HG03378 (cell line): ENCODE results near the gene SFTPD.

Experiments used
- ATAC-seq: cut with Tn5 transposase; IDR thresholded peaks from one replicate; pipeline ENCODE4 v1.9.1; 2021; ENCODE audit warnings: mild to moderate bottlenecking, moderate library complexity; ENCODE audit not compliant: unreplicated experiment

The SFTPD gene

DNA sequence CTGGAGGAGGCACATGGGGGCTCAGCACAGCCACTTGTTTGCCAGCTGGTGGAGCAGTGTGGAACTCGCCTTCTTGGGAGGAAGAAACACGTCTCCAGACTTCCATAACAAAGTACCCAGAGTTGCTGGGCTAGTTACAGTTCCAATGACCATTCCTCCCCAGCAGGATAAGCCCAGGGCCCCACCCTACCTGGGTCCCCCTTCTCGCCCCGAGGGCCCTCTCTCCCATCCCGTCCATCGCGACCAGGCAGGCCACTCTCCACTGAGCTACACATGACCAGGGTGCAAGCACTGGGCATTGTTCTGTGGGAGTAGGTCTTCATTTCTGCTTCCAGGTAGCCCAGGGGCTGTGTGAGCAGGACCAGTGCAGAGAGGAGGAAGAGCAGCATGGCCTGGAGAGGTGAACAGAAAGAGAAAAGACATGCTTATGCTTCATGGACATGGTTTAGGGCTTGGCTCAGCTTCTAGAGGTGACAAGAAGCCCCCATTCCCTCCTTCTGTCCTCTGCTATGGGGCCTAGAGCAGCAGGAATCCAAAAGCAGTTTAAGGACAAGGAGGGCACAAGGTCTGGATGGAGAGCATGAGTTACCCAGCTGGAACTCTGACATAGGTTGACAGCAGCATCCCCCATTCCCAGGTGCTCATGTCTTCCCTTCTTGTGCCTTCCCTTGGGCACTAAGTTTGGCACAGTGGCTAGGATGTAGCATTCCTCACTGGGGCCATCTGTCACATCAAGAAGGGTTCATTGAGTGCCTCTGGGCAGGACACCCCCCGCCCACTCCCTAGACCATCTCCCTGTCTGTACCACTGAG lies 2.4 kb downstream of the SFTPD start:
- ATAC-seq = no peak

- no peak for ATAC-seq
Observed at GRCh38 chr10:79944428-79945395, 4.2 kb downstream of the SFTPD start.

- ATAC-seq = no peak
Observed at GRCh38 chr10:79943871-79944270, 5.0 kb downstream of the SFTPD start.

DNA sequence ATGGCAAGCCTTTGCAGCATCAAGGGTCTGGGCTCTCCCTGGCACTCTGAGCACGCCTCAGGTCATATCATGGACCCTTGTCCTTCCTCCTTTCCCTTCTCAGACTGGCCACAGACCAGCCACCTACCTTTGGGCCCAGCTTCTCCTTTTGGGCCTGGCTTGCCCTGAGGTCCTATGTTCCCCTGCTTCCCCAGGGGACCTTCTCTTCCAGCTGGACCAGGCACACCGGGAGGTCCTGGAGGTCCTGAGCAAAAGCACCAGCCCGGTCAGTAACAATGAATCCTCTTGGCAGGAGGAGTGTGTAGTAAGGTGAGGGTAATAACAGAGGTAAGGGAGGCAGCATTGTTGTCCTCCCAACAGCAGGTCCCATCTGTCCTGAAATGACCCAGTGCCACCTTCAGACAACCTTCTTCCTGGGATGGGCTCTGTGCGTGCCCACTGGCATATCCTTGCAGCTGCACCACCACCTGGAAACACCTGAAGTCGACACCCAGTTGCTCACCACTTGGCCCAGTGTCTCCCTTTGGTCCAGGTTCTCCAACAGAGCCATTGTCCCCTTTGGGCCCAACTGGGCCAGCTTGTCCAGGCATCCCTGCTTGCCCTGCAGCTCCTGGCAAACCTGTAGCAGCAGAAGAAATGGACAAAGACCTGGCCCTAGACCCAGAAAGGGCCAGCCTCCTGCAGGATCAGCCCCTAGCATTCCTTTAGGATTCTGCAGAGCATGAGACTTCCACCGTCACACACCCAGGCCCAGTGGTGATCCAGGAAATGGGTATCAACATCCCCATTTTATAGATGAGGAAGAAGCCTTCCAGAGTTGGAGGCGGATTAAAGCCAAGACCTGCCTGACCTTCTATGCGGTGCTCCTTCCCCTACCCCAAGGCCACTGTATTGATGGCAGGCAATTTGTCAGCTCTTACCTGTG lies 6.4 kb downstream of the SFTPD start:
- no peak for ATAC-seq

GRCh38 chr10:79941585-79942210 lies 7.2 kb downstream of the SFTPD start:
- ATAC-seq = no peak

- no peak for ATAC-seq
Observed at GRCh38 chr10:79941146-79941545, 7.8 kb downstream of the SFTPD start.

- ATAC-seq = no peak
Observed at GRCh38 chr10:79940431-79940830, 8.5 kb downstream of the SFTPD start.

DNA sequence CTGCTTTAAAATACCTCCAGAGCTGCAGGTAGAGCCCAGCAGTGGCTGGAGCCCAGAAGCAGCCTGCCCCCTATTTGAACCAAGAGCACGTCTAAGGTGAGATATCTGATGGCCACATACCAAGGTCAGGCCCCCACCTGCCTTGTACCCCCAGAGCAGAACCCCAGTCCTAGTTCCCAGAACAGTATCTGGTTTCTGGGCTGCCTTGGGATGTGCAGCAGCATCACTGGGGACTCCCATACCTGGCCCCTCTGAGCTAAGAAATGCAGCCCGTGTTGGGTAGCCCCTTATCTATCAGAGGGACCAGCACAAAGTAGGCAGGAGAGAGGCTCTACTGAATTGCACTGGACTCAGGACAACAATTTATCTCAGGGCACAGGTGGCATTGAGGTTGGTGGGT lies 8.9 kb downstream of the SFTPD start:
- no peak for ATAC-seq

- peak; percentile 87 for ATAC-seq
Observed at GRCh38 chr10:79938728-79939406, 10.0 kb downstream of the SFTPD start.

DNA sequence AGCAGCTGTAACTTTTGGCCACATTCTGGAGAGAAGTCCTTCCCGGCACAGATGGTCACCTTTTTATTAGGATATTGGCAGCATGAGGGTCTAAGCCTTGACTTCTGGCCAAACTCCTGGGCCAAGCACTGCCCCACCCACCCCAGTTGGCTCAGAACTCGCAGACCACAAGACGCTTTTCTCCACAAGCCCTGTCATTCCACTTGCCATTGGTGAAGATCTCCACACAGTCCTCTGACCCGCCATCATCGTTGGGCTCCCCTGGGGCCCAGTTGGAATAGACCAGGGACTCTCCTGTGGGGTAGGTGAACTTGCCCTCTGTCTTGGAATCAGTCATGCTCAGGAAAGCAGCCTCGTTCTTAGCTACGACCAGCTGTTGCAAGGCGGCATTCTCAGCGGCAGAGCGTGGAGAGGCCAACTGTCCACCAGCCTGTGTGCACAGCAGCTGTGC lies 11.2 kb downstream of the SFTPD start:
- ATAC-seq = no peak

DNA sequence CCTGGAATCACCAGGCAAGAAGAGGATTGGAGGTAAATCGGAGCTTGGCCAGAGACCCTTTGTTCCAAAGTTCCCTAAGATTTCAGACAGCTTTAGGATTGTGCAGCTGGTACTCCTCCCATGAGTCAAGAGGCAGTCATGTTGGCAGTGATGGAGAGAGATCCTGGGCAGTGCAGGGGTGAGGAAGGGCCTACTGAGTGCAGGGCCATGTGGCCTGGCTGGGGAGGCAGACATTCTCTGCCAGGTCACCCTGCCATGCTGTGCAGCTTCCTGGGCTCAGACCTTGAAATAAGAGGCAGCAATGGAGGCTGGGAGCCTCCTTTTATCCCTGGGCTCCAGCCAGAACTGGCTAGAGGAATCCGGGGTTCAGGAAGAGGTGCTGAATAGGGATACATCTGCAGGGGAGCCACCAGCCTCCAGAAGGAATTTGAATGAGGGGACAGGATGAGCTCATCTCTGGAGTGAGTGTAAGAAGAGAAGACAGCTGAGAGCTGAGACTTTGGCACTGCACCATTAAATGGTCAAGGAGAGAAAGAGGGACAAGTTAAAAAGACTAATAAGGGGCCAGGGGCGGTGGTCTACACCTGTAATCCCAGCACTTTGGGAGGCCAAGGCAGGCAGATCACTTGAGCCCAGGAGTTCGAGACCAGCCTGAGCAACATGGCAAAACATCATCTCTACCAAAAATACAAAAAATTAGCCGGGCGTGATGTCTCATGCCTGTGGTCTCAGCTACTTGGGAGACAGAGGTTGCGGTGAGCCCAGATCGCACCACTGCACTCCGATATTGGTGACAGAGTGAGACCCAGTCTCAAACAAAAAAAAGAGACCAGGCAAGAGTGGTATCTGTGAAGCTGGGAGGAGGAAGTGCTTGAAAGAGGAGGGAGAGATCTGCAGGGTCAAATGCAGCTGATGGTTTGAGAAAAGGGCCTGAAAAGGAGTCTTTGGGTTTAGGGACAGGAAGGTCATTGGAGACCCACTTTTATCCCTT lies 12.0 kb downstream of the SFTPD start:
- no peak for ATAC-seq

- no peak for ATAC-seq
Observed at GRCh38 chr10:79933961-79934360, 14.9 kb downstream of the SFTPD start.

DNA sequence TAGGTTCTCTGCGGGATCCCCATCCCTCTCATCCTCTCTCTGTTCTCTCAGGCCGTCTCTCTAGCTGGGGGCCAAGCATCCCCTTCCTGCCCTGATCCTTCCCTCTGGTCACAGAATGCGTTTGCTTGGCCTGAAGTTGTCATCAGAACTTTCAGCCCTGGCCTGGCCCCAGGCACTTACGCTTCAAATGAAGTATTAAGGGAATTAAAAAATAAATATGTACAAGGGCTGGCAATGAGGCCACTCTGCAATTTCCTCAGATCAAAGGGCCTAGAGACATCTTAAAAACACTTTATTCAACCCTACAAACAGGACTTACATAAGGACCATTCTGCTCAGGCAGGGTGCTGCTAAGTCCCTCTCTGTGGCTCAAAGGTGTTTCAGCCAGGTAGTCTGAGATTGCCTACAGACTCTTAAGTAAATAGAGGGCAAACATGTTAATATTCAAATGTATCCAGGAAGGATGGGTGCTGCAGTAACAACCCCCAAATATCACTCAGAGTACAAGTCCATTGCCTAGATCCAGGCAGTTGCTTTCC lies 16.0 kb downstream of the SFTPD start:
- ATAC-seq = no peak

- no peak for ATAC-seq
Observed at GRCh38 chr10:79932307-79932706, 16.6 kb downstream of the SFTPD start.

GRCh38 chr10:79930751-79931150 lies 18.2 kb downstream of the SFTPD start:
- ATAC-seq = no peak

DNA sequence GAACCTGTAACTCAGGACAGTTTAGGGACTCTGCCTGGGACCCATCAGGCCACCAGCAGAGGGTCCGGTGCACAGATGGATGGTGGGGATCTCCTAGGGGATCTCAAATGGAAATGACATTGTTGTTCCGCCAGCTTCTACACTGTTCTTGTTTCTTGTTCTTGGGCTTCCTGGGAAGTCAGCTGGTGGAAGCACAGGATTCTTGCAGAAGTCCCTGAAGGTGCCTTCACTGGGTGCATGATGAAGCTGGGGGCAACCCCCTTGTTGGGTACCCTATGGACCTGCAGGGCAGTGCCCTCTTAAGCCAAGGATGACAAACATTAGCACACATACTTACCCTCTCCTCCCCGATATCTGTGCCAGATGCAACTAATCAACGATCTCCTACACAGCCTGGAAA lies 18.6 kb downstream of the SFTPD start:
- ATAC-seq = no peak

DNA sequence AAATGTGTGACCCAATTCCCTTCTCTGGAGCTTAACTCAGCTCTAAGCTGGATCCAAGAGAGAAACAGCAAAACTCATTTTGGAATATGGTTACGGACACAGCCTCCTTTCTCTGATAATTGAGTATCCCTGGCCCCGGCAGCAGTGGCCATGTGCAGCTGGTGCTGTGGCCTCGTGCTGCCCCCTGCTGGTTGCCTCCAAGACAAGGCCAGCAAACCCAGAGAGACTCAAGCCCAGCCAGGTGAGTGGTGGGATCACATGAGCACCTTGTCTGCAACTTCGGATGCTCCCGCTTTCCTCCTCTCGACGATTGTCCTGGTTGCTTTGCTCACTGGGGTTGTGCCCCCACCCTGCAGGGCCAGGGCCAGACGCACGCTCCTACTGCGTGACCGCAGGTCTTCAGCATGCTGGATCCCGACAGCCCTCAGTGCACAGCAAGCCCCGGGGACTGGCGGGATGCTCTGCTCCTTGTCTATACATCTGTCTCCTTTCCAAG lies 19.4 kb downstream of the SFTPD start:
- ATAC-seq = peak; percentile 82

DNA sequence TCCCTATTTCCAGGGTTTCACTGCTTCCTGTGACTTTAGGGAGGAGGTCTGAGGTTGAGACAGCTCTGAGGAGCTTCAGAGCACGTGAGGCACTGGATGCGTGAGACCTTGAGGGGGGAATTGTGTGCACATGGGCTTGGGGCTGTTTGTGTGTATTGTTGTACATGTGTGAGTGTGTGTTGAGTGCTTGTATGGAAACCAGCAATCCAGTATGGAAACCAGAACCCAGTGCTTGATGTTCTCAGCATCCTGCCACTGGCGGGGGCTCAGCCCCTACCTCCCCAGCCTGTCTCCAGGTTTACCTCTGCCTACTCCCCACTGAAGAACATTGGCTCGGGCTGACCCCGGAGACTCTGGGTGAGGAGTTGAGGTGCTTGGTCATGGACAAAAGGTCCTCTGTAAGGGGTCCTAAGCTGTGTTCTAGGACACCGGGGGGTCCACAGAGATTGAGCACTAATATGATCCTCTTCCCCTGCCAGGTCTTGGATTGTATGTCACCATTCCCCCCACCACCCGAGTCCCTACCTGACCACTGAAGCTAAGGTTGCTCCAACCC lies 20.8 kb downstream of the SFTPD start:
- ATAC-seq = no peak
